ENCODE results near the gene B3GNT5. TPM values are rescaled to one million over a fixed set of nuclear protein-coding genes. Genes with fewer than 3 reads are reported as not detected.
"Not testable (repeated sequence)": the region's sequence is repeated elsewhere in the genome, so short reads cannot be mapped to it uniquely, and the experiment has no call there.

The B3GNT5 gene
- total RNA-seq, 1 donor from 2014 or later: 19.2 TPM

GRCh38 chr3:183229178-183229577 lies 23.9 kb upstream of the B3GNT5 start:
- no peak for DNase-seq (ENCODE audit: low spot score in 2 of 2)
- no peak for FAIRE-seq

- FAIRE-seq; DNase-seq (ENCODE audit: low spot score in 2 of 2): not testable (repeated sequence)
Measured at GRCh38 chr3:183230251-183230650, 22.8 kb upstream of the B3GNT5 start.

GRCh38 chr3:183230826-183231225 lies 22.2 kb upstream of the B3GNT5 start:
- FAIRE-seq: no peak
- no peak for DNase-seq (ENCODE audit: low spot score in 2 of 2)

- FAIRE-seq (no peak), DNase-seq (ENCODE audit: low spot score in 2 of 2) (peak in 1 of 2 donors; percentile 24)
Measured at GRCh38 chr3:183233966-183234365, 19.1 kb upstream of the B3GNT5 start.

GRCh38 chr3:183239046-183239445 lies 14.0 kb upstream of the B3GNT5 start:
- no peak for FAIRE-seq
- DNase-seq (ENCODE audit: low spot score in 2 of 2): no peak

- FAIRE-seq (no peak), DNase-seq (ENCODE audit: low spot score in 2 of 2) (no peak)
Measured at GRCh38 chr3:183242431-183242830, 10.6 kb upstream of the B3GNT5 start.

GRCh38 chr3:183244219-183244618 lies 8.8 kb upstream of the B3GNT5 start:
- DNase-seq (ENCODE audit: low spot score in 2 of 2) (no peak), FAIRE-seq (no peak)

GRCh38 chr3:183244981-183245476 lies 8.0 kb upstream of the B3GNT5 start:
- FAIRE-seq (no peak), DNase-seq (ENCODE audit: low spot score in 2 of 2) (no peak)

GRCh38 chr3:183247011-183247589 lies 6.0 kb upstream of the B3GNT5 start:
- FAIRE-seq: no peak
- DNase-seq (ENCODE audit: low spot score in 2 of 2): no peak

GRCh38 chr3:183249006-183249718 lies 3.9 kb upstream of the B3GNT5 start:
- FAIRE-seq (no peak), DNase-seq (ENCODE audit: low spot score in 2 of 2) (no peak)

GRCh38 chr3:183252118-183252782 lies 803 bp upstream of the B3GNT5 start:
- DNase-seq (ENCODE audit: low spot score in 2 of 2) (no peak), FAIRE-seq (no peak)

GRCh38 chr3:183253528-183254486 lies 754 bp downstream of the B3GNT5 start:
- DNase-seq (ENCODE audit: low spot score in 2 of 2) (peak; percentile 43 to 46), FAIRE-seq (no peak)

GRCh38 chr3:183254487-183255347 lies 1.7 kb downstream of the B3GNT5 start:
- DNase-seq (ENCODE audit: low spot score in 2 of 2) (no peak), FAIRE-seq (no peak)

- FAIRE-seq (no peak), DNase-seq (ENCODE audit: low spot score in 2 of 2) (no peak)
Measured at GRCh38 chr3:183255348-183255730, 2.3 kb downstream of the B3GNT5 start.

- no peak for FAIRE-seq
- no peak for DNase-seq (ENCODE audit: low spot score in 2 of 2)
Measured at GRCh38 chr3:183259087-183259486, 6.0 kb downstream of the B3GNT5 start.

- FAIRE-seq: no peak
- DNase-seq (ENCODE audit: low spot score in 2 of 2): no peak
Measured at GRCh38 chr3:183259621-183260020, 6.6 kb downstream of the B3GNT5 start.

GRCh38 chr3:183260167-183260904 lies 7.3 kb downstream of the B3GNT5 start:
- no peak for FAIRE-seq
- DNase-seq (ENCODE audit: low spot score in 2 of 2): no peak

- no peak for DNase-seq (ENCODE audit: low spot score in 2 of 2)
- FAIRE-seq: no peak
Measured at GRCh38 chr3:183261151-183261724, 8.2 kb downstream of the B3GNT5 start.
